Measurements from ENCODE around the gene ZNF688.
"Not testable (repeated sequence)": the region's sequence is repeated elsewhere in the genome, so short reads cannot be mapped to it uniquely, and the experiment has no call there.

The ZNF688 gene

GRCh38 chr16:30601966-30602365 lies 30.5 kb upstream of the ZNF688 start:
- peaks cover 10% of the 10 kb centered on the region for H3F3A ChIP-seq (ENCODE audit: control insufficient read depth, insufficient read depth)
- no peaks in the 10 kb centered on the region for H3K79me2 ChIP-seq (ENCODE audit: control insufficient read depth, low read length)
- H3K36me3 ChIP-seq (ENCODE audit: control insufficient read depth, low read length), result peaks cover 47% of the 10 kb centered on the region
- H3K4me3 ChIP-seq (ENCODE audit: low read length), result no peak overlapping the region
- H3K4me1 ChIP-seq (ENCODE audit: control insufficient read depth, low read length), result peaks cover 4% of the 10 kb centered on the region
- TF ChIP-seq EZH2phosphoT487 (IDR thresholded peaks at IDR 0.05; ENCODE audit: borderline replicate concordance, low read length), result no peak
- no peak for TF ChIP-seq CTCF (IDR thresholded peaks at IDR 0.05; ENCODE audit: low read depth, low read length, poor library complexity, severe bottlenecking)
- no peaks in the 10 kb centered on the region for H3K9me3 ChIP-seq (ENCODE audit: control insufficient read depth, insufficient read depth, low read length)
- no peak overlapping the region for H3K27ac ChIP-seq (ENCODE audit: low read depth, low read length)
- H3K4me2 ChIP-seq (ENCODE audit: low read length), result no peak overlapping the region
- no peaks in the 10 kb centered on the region for H4K20me1 ChIP-seq (ENCODE audit: control insufficient read depth, insufficient read depth, low read depth, low read length)
- H3K27me3 ChIP-seq (ENCODE audit: control insufficient read depth, low read length), result no peaks in the 10 kb centered on the region
- no peaks in the 10 kb centered on the region for H3K9me2 ChIP-seq (replicated peaks; ENCODE audit: control insufficient read depth, low read length)

- H3K9me3 ChIP-seq (ENCODE audit: control insufficient read depth, insufficient read depth, low read length), result no peaks in the 10 kb centered on the region
- H3K4me1 ChIP-seq (ENCODE audit: control insufficient read depth, low read length), result peaks cover 4% of the 10 kb centered on the region
- H3K9me2 ChIP-seq (replicated peaks; ENCODE audit: control insufficient read depth, low read length), result no peaks in the 10 kb centered on the region
- no peaks in the 10 kb centered on the region for H3K27me3 ChIP-seq (ENCODE audit: control insufficient read depth, low read length)
- no peaks in the 10 kb centered on the region for H4K20me1 ChIP-seq (ENCODE audit: control insufficient read depth, insufficient read depth, low read depth, low read length)
- H3K4me3 ChIP-seq (ENCODE audit: low read length), result no peak overlapping the region
- H3K36me3 ChIP-seq (ENCODE audit: control insufficient read depth, low read length), result peaks cover 39% of the 10 kb centered on the region
- TF ChIP-seq EZH2phosphoT487 (IDR thresholded peaks at IDR 0.05; ENCODE audit: borderline replicate concordance, low read length) (no peak), CTCF (IDR thresholded peaks at IDR 0.05; ENCODE audit: low read depth, low read length, poor library complexity, severe bottlenecking) (no peak)
- H3F3A ChIP-seq (ENCODE audit: control insufficient read depth, insufficient read depth), result peaks cover 10% of the 10 kb centered on the region
- H3K79me2 ChIP-seq (ENCODE audit: control insufficient read depth, low read length), result no peaks in the 10 kb centered on the region
- no peak overlapping the region for H3K27ac ChIP-seq (ENCODE audit: low read depth, low read length)
- H3K4me2 ChIP-seq (ENCODE audit: low read length), result no peak overlapping the region
Observed at GRCh38 chr16:30600929-30601328, 29.4 kb upstream of the ZNF688 start.

GRCh38 chr16:30600215-30600614 lies 28.7 kb upstream of the ZNF688 start:
- Histone ChIP-seq H3K4me1 (ENCODE audit: control insufficient read depth, low read length) (peaks cover 4% of the 10 kb centered on the region), H3K9me3 (ENCODE audit: control insufficient read depth, insufficient read depth, low read length) (no peaks in the 10 kb centered on the region), H3K36me3 (ENCODE audit: control insufficient read depth, low read length) (peaks cover 35% of the 10 kb centered on the region), H3K4me3 (ENCODE audit: low read length) (no peak overlapping the region), H3F3A (ENCODE audit: control insufficient read depth, insufficient read depth) (peaks cover 10% of the 10 kb centered on the region), H3K27ac (ENCODE audit: low read depth, low read length) (no peak overlapping the region), H3K4me2 (ENCODE audit: low read length) (no peak overlapping the region), H3K27me3 (ENCODE audit: control insufficient read depth, low read length) (no peaks in the 10 kb centered on the region), H3K9me2 (replicated peaks; ENCODE audit: control insufficient read depth, low read length) (no peaks in the 10 kb centered on the region), H3K79me2 (ENCODE audit: control insufficient read depth, low read length) (no peaks in the 10 kb centered on the region), H4K20me1 (ENCODE audit: control insufficient read depth, insufficient read depth, low read depth, low read length) (no peaks in the 10 kb centered on the region)
- no peak for TF ChIP-seq EZH2phosphoT487 (IDR thresholded peaks at IDR 0.05; ENCODE audit: borderline replicate concordance, low read length)
- no peak for TF ChIP-seq CTCF (IDR thresholded peaks at IDR 0.05; ENCODE audit: low read depth, low read length, poor library complexity, severe bottlenecking)

- Histone ChIP-seq H3F3A (ENCODE audit: control insufficient read depth, insufficient read depth) (peaks cover 8% of the 10 kb centered on the region), H3K9me3 (ENCODE audit: control insufficient read depth, insufficient read depth, low read length) (no peaks in the 10 kb centered on the region), H3K4me3 (ENCODE audit: low read length) (no peak overlapping the region), H4K20me1 (ENCODE audit: control insufficient read depth, insufficient read depth, low read depth, low read length) (no peaks in the 10 kb centered on the region), H3K9me2 (replicated peaks; ENCODE audit: control insufficient read depth, low read length) (no peaks in the 10 kb centered on the region), H3K27ac (ENCODE audit: low read depth, low read length) (no peak overlapping the region), H3K4me2 (ENCODE audit: low read length) (no peak overlapping the region), H3K4me1 (ENCODE audit: control insufficient read depth, low read length) (peaks cover 16% of the 10 kb centered on the region), H3K27me3 (ENCODE audit: control insufficient read depth, low read length) (no peaks in the 10 kb centered on the region), H3K79me2 (ENCODE audit: control insufficient read depth, low read length) (peaks cover 4% of the 10 kb centered on the region), H3K36me3 (ENCODE audit: control insufficient read depth, low read length) (peaks cover 4% of the 10 kb centered on the region)
- TF ChIP-seq CTCF (IDR thresholded peaks at IDR 0.05; ENCODE audit: low read depth, low read length, poor library complexity, severe bottlenecking) (no peak), EZH2phosphoT487 (IDR thresholded peaks at IDR 0.05; ENCODE audit: borderline replicate concordance, low read length) (no peak)
Observed at GRCh38 chr16:30592871-30593270, 21.4 kb upstream of the ZNF688 start.

GRCh38 chr16:30590869-30591268 lies 19.4 kb upstream of the ZNF688 start:
- H3K27me3 ChIP-seq (ENCODE audit: control insufficient read depth, low read length); H3K4me2 ChIP-seq (ENCODE audit: low read length); H3K4me3 ChIP-seq (ENCODE audit: low read length); H3K27ac ChIP-seq (ENCODE audit: low read depth, low read length); H3K9me2 ChIP-seq (replicated peaks; ENCODE audit: control insufficient read depth, low read length); H4K20me1 ChIP-seq (ENCODE audit: control insufficient read depth, insufficient read depth, low read depth, low read length); H3K9me3 ChIP-seq (ENCODE audit: control insufficient read depth, insufficient read depth, low read length); H3F3A ChIP-seq (ENCODE audit: control insufficient read depth, insufficient read depth): not testable (repeated sequence)
- H3K36me3 ChIP-seq (ENCODE audit: control insufficient read depth, low read length), result peaks cover 21% of the 10 kb centered on the region
- peaks cover 32% of the 10 kb centered on the region for H3K4me1 ChIP-seq (ENCODE audit: control insufficient read depth, low read length)
- H3K79me2 ChIP-seq (ENCODE audit: control insufficient read depth, low read length), result peaks cover 23% of the 10 kb centered on the region
